IMR-90 (cell line): ENCODE measurements around the gene ATP2C2. TPM values are rescaled to one million over a fixed set of nuclear protein-coding genes. Genes with fewer than 3 reads are reported as not detected.
A peak's percentile ranks its signal among the peaks of the same experiment; 100 is the strongest.

Experiments
- ATAC-seq: fragments of 200-7000 bp; cut with Tn5 transposase; 2 replicates; pipeline ENCODE4 v1.9.1; 2020; ENCODE audit warnings: low read depth, mild to moderate bottlenecking, moderate library complexity
- BruUV-seq: library from RNA; stranded (reverse); fragments of 400-500 nt; replicated peaks from 2 replicates; lab custom pipeline; 2021; lab: Mats Ljungman, UMichigan
- CTCF ChIA-PET: fragments of 300-600 bp; formaldehyde crosslinking; extraction: SDS; loops from one replicate; lab custom pipeline; 2021; ENCODE audit warnings: antibody characterized with exemption; lab: Yijun Ruan, JAX
- POLR2A ChIA-PET: fragments of 300-600 bp; sonication (Branson Sonifier 250); formaldehyde crosslinking; loops from one replicate; lab custom pipeline; 2022; ENCODE audit warnings: antibody characterized with exemption; ENCODE audit not compliant: unreplicated experiment; lab: Charles Lee
- DNase-seq: peaks from one replicate; pipeline ENCODE4 v3.0.0; 2013
- H2AFZ ChIP-seq: replicated peaks from 2 replicates; pipeline ENCODE3; 2013; ENCODE audit warnings: low read length, mild to moderate bottlenecking; ENCODE audit not compliant: poor library complexity
- H2AK5ac ChIP-seq: 2 replicates; pipeline ENCODE4 v1.6.1; 2013; ENCODE audit warnings: low read depth, low read length, inconsistent platforms
- H2AK9ac ChIP-seq: replicated peaks from 2 replicates; pipeline ENCODE3; 2013; ENCODE audit warnings: mild to moderate bottlenecking, low read depth, low read length, moderate library complexity; ENCODE audit not compliant: poor library complexity
- H2BK120ac ChIP-seq: 2 replicates; pipeline ENCODE4 v1.6.1; 2013; ENCODE audit warnings: low read depth, low read length, inconsistent platforms
- H2BK15ac ChIP-seq: 3 replicates; pipeline ENCODE4 v1.6.1; 2013; ENCODE audit warnings: low read depth, low read length, inconsistent platforms
- H2BK20ac ChIP-seq: 2 replicates; pipeline ENCODE4 v1.6.1; 2013; ENCODE audit warnings: low read depth, mild to moderate bottlenecking, inconsistent platforms, low read length, moderate library complexity
- H2BK5ac ChIP-seq: 2 replicates; pipeline ENCODE4 v1.6.1; 2013; ENCODE audit warnings: mild to moderate bottlenecking, low read depth, low read length, inconsistent platforms; ENCODE audit not compliant: poor library complexity, severe bottlenecking
- H3K14ac ChIP-seq: replicated peaks from 2 replicates; pipeline ENCODE4 v1.6.1; 2013; ENCODE audit warnings: low read depth, low read length, inconsistent platforms
- H3K18ac ChIP-seq: 2 replicates; pipeline ENCODE4 v1.6.1; 2013; ENCODE audit warnings: low read depth, low read length, control low read depth
- H3K23ac ChIP-seq: 2 replicates; pipeline ENCODE4 v1.6.1; 2013; ENCODE audit warnings: low read depth, low read length, inconsistent platforms
- H3K27ac ChIP-seq: 2 replicates; pipeline ENCODE4 v1.5.1; 2013; ENCODE audit warnings: mild to moderate bottlenecking, control low read depth, low read length; ENCODE audit not compliant: insufficient read depth
- H3K27me3 ChIP-seq: 2 replicates; pipeline ENCODE4 v1.6.1; 2013; ENCODE audit warnings: low read length; ENCODE audit not compliant: control insufficient read depth, insufficient read depth
- H3K36me3 ChIP-seq: 2 replicates; pipeline ENCODE4 v1.6.1; 2013; ENCODE audit warnings: low read length, mixed read lengths; ENCODE audit not compliant: control insufficient read depth, insufficient read depth
- H3K4ac ChIP-seq: 2 replicates; pipeline ENCODE4 v1.6.1; 2013; ENCODE audit warnings: low read depth, low read length, inconsistent platforms
- H3K4me1 ChIP-seq: 2 replicates; pipeline ENCODE4 v1.6.1; 2013; ENCODE audit warnings: low read length, mixed read lengths; ENCODE audit not compliant: control insufficient read depth, insufficient read depth
- H3K4me2 ChIP-seq: 2 replicates; pipeline ENCODE4 v1.6.1; 2013; ENCODE audit warnings: low read depth, mild to moderate bottlenecking, control low read depth, low read length, moderate library complexity
- H3K4me3 ChIP-seq: 2 replicates; pipeline ENCODE4 v1.5.1; 2013; ENCODE audit warnings: low read depth, mild to moderate bottlenecking, control low read depth, low read length, moderate library complexity; ENCODE audit not compliant: insufficient read depth
- H3K56ac ChIP-seq: 2 replicates; pipeline ENCODE4 v1.6.1; 2013; ENCODE audit warnings: low read length, inconsistent platforms; ENCODE audit not compliant: insufficient read depth; ENCODE audit errors: extremely low read depth
- H3K79me1 ChIP-seq, 2 experiments: 2 replicates each; pipeline ENCODE4 v1.6.1; 2013; ENCODE audit warnings: low read length in 2 of 2, inconsistent platforms in 1 of 2, low read depth in 1 of 2
- H3K9ac ChIP-seq: 2 replicates; pipeline ENCODE4 v1.6.1; 2013; ENCODE audit warnings: low read depth, low read length, control low read depth
- H3K9me1 ChIP-seq: 2 replicates; pipeline ENCODE4 v1.6.1; 2013; ENCODE audit warnings: low read length, inconsistent platforms; ENCODE audit not compliant: insufficient read depth
- H3K9me3 ChIP-seq: 2 replicates; pipeline ENCODE4 v1.6.1; 2013; ENCODE audit warnings: low read length; ENCODE audit not compliant: control insufficient read depth, insufficient read depth
- H4K20me1 ChIP-seq: 2 replicates; pipeline ENCODE4 v1.6.1; 2013; ENCODE audit warnings: low read length, inconsistent platforms; ENCODE audit not compliant: insufficient read depth
- H4K5ac ChIP-seq: 2 replicates; pipeline ENCODE4 v1.6.1; 2013; ENCODE audit warnings: mild to moderate bottlenecking, low read depth, low read length, control low read depth
- H4K8ac ChIP-seq, 2 experiments: 2 replicates each; pipeline ENCODE4 v1.6.1; 2013; ENCODE audit warnings: low read depth in 2 of 2, low read length in 2 of 2, control low read depth in 1 of 2, inconsistent platforms in 1 of 2
- H4K91ac ChIP-seq: 2 replicates; pipeline ENCODE4 v1.6.1; 2013; ENCODE audit warnings: low read depth, low read length, inconsistent platforms; ENCODE audit not compliant: insufficient read depth
- BHLHE40 ChIP-seq: fragments of 150-350 bp; IDR thresholded peaks from 2 replicates; pipeline ENCODE4 v1.6.1; 2016; ENCODE audit warnings: mild to moderate bottlenecking, low read depth, low read length
- CHD1 ChIP-seq: IDR thresholded peaks from 2 replicates; pipeline ENCODE4 v1.6.1; 2012; ENCODE audit warnings: low read depth, low read length, improper control_type of control experiment
- FOS ChIP-seq: fragments of 150-350 bp; IDR thresholded peaks from 2 replicates; pipeline ENCODE4 v1.6.1; 2016; ENCODE audit warnings: low read depth, low read length
- MAFK ChIP-seq: IDR thresholded peaks from 2 replicates; pipeline ENCODE4 v1.6.1; 2012; ENCODE audit warnings: low read depth, low read length, improper control_type of control experiment
- MAZ ChIP-seq: IDR thresholded peaks from 2 replicates; pipeline ENCODE4 v1.6.1; 2012; ENCODE audit warnings: low read depth, mild to moderate bottlenecking, low read length, improper control_type of control experiment, moderate library complexity, borderline replicate concordance
- MXI1 ChIP-seq: IDR thresholded peaks from 2 replicates; pipeline ENCODE4 v1.6.1; 2012; ENCODE audit warnings: low read depth, mild to moderate bottlenecking, low read length, moderate library complexity, borderline replicate concordance
- RFX5 ChIP-seq: IDR thresholded peaks from 2 replicates; pipeline ENCODE4 v1.8.0; 2012; ENCODE audit warnings: low read depth, mild to moderate bottlenecking, low read length, moderate library complexity
- WGBS, 2 experiments: methylation state at CpG; one replicate each; pipeline versions ENCODE4 v1.1.5 to v1.1.7; 2013; ENCODE audit warnings: missing lambda C conversion rate in 2 of 2; ENCODE audit not compliant: insufficient read length in 1 of 2; ENCODE audit errors: extremely low coverage in 2 of 2; 5-methylcytosine and 5-hydroxymethylcytosine counted together
- dilution Hi-C: fragments of 300-500 bp; cut with HindIII; formaldehyde crosslinking; loops from one replicate; pipeline ENCODE4 v1.14.3; 2018; ENCODE audit warnings: low sequenced_read_pairs; ENCODE audit not compliant: unreplicated experiment
- in situ Hi-C: fragments of 300-500 bp; cut with MboI; formaldehyde crosslinking; loops from 3 replicates; pipeline ENCODE4 v1.14.3; 2019; ENCODE audit warnings: low sequenced_read_pairs, inconsistent platforms, mixed read lengths
- intact Hi-C: fragments of 100-400 bp; cut with micrococcal nuclease; formaldehyde crosslinking; loops from 2 replicates; pipeline ENCODE4 v1.10.0; 2022
- polyA plus RNA-seq, 3 experiments: library from polyadenylated mRNA; depleted of rRNA; stranded (reverse); fragments of >200 nt; gene quantifications; 2 replicates each; pipeline ENCODE4 v1.2.3, GENCODE V29; 2012; ENCODE audit warnings: low replicate concordance in 1 of 3
- total RNA-seq: library from RNA; depleted of rRNA; stranded (reverse); fragments of >200 nt; gene quantifications from 2 replicates; pipeline ENCODE4 v1.2.3, GENCODE V29; 2012
- TF ChIP-seq, protein P1 (sequence below): fragments of 150-350 bp; IDR thresholded peaks from 2 replicates; pipeline ENCODE4 v1.6.1; 2016; ENCODE audit warnings: low read depth, mild to moderate bottlenecking, low read length, moderate library complexity, borderline replicate concordance
- TF ChIP-seq, protein P2 (sequence below): fragments of 150-350 bp; IDR thresholded peaks from 2 replicates; pipeline ENCODE4 v1.6.1; 2017; ENCODE audit warnings: mild to moderate bottlenecking, antibody characterized with exemption, low read length, low read depth
- TF ChIP-seq, protein P3 (sequence below): conservative IDR thresholded peaks from 2 replicates; pipeline ENCODE4 v1.5.1; 2012; ENCODE audit warnings: mild to moderate bottlenecking, low read depth, low read length, improper control_type of control experiment

The ATP2C2 gene
- total and polyA plus RNA-seq, 2 of the 4 experiments (the other 2 are of a cell fraction), result not detected

DNA sequence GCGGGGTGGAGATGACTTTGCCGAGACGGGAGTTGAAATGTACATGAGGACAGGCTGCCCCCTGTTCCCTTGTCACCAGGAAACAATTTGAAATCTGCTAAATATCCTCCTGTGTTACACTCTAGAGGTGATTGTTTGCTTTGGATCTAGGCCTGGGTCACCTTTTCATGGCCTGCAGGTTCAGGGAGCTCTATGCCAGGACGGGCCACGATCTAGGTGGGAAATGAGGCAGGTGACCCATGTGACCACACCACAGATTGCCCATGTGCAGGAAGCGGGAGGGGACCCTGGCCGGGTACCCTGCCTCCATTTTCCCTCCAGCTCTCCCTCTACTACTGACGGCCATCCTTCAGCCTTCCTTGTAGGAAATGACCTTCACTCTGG is 92.7 kb downstream of the ATP2C2 start:
- intact Hi-C loops, result no loop called here
- no TSS peak for BruUV-seq
- ChIA-PET POLR2A (no interaction called here), CTCF (no interaction called here)
- H3K56ac ChIP-seq, result no peak overlapping the region
- H3K9me3 ChIP-seq, result no peaks in the 10 kb centered on the region; the same call in 1 of the 2 replicates
- dilution Hi-C loops, result no loop called here
- TF ChIP-seq CHD1, result no peak
- no peak for TF ChIP-seq FOS
- no peak for TF ChIP-seq RFX5
- TF ChIP-seq MAFK, result no peak
- TF ChIP-seq MXI1, result no peak
- TF ChIP-seq BHLHE40, result no peak
- TF ChIP-seq MAZ, result no peak
- TF ChIP-seq, protein P1, sequence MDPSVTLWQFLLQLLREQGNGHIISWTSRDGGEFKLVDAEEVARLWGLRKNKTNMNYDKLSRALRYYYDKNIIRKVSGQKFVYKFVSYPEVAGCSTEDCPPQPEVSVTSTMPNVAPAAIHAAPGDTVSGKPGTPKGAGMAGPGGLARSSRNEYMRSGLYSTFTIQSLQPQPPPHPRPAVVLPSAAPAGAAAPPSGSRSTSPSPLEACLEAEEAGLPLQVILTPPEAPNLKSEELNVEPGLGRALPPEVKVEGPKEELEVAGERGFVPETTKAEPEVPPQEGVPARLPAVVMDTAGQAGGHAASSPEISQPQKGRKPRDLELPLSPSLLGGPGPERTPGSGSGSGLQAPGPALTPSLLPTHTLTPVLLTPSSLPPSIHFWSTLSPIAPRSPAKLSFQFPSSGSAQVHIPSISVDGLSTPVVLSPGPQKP, result no peak
- TF ChIP-seq, protein P2, sequence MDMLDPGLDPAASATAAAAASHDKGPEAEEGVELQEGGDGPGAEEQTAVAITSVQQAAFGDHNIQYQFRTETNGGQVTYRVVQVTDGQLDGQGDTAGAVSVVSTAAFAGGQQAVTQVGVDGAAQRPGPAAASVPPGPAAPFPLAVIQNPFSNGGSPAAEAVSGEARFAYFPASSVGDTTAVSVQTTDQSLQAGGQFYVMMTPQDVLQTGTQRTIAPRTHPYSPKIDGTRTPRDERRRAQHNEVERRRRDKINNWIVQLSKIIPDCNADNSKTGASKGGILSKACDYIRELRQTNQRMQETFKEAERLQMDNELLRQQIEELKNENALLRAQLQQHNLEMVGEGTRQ, result no peak
- TF ChIP-seq, protein P3, sequence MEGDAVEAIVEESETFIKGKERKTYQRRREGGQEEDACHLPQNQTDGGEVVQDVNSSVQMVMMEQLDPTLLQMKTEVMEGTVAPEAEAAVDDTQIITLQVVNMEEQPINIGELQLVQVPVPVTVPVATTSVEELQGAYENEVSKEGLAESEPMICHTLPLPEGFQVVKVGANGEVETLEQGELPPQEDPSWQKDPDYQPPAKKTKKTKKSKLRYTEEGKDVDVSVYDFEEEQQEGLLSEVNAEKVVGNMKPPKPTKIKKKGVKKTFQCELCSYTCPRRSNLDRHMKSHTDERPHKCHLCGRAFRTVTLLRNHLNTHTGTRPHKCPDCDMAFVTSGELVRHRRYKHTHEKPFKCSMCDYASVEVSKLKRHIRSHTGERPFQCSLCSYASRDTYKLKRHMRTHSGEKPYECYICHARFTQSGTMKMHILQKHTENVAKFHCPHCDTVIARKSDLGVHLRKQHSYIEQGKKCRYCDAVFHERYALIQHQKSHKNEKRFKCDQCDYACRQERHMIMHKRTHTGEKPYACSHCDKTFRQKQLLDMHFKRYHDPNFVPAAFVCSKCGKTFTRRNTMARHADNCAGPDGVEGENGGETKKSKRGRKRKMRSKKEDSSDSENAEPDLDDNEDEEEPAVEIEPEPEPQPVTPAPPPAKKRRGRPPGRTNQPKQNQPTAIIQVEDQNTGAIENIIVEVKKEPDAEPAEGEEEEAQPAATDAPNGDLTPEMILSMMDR, result no peak
- H2AFZ ChIP-seq, result no peak overlapping the region
- H3K79me1 ChIP-seq, result peaks cover 10 to 35% of the 10 kb centered on the region in 2 experiments
- no peaks in the 10 kb centered on the region for H4K20me1 ChIP-seq
- peaks cover 32% of the 10 kb centered on the region for H3K36me3 ChIP-seq
- no peaks in the 10 kb centered on the region for H3K27me3 ChIP-seq
- H3K4me1 ChIP-seq, result no peaks in the 10 kb centered on the region
- H2BK120ac ChIP-seq, result no peak overlapping the region
- H4K91ac ChIP-seq, result no peak overlapping the region
- H2BK20ac ChIP-seq, result no peak overlapping the region
- H2BK5ac ChIP-seq, result no peak overlapping the region
- no peak overlapping the region for H3K27ac ChIP-seq
- no peak for DNase-seq
- H2AK9ac ChIP-seq, result peak overlapping the region; percentile 42
- 0 out of 2 replicates have a peak, but pooled peaks cover 6% of the 10 kb centered on the region for H3K9me1 ChIP-seq
- no peak overlapping the region for H3K4ac ChIP-seq
- no peak overlapping the region for H3K23ac ChIP-seq
- no peak overlapping the region for H3K4me3 ChIP-seq
- no peak overlapping the region for H4K8ac ChIP-seq
- no peak overlapping the region for H3K14ac ChIP-seq
- no peak overlapping the region for H4K5ac ChIP-seq
- no peak overlapping the region for H3K9ac ChIP-seq
- ATAC-seq, result no peak
- in situ Hi-C loops, result no loop called here
- H3K18ac ChIP-seq, result no peak overlapping the region
- no peak overlapping the region for H3K4me2 ChIP-seq
- WGBS, 2 experiments, result no CpG with 5 or more reads among the region's 8 CpGs
- H2BK15ac ChIP-seq, result no peak overlapping the region
- no peak overlapping the region for H2AK5ac ChIP-seq
